Stimulated activated CD4-positive, alpha-beta T cell treated with anti-CD3 and anti-CD28 coated beads, Interleukin-2, amount 100 ng/mL, for 4 hours (primary cell): ENCODE measurements around the gene CAMKK1.

Source experiments
- DNase-seq: peaks from one replicate; pipeline ENCODE4 v3.0.0-alpha.2; 2020; ENCODE audit warnings: low read depth

The CAMKK1 gene

GRCh38 chr17:3896108-3896967 is 3.5 kb upstream of the CAMKK1 start:
- DNase-seq, result no peak

DNA sequence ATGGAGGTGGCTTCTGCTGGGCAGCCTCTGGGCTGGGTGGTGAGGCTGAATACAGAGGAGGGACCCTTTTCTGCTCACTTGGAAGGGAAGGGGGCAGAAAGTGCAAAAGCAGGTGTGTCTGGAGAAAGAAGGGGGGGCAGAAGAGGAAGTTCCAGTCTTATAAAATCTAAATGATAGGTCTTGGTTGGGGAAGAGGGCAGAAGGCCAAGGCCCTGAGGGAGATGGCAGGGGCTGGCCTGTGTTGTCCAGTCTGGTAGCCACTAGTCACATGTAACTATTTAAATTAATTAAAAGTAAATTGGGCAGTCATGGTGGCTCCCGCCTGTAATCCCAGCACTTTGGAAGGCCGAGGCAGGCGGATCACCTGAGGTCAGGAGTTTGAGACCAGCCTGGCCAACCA is 2.5 kb upstream of the CAMKK1 start:
- no peak for DNase-seq

GRCh38 chr17:3894911-3895343 is 2.1 kb upstream of the CAMKK1 start:
- no peak for DNase-seq

DNA sequence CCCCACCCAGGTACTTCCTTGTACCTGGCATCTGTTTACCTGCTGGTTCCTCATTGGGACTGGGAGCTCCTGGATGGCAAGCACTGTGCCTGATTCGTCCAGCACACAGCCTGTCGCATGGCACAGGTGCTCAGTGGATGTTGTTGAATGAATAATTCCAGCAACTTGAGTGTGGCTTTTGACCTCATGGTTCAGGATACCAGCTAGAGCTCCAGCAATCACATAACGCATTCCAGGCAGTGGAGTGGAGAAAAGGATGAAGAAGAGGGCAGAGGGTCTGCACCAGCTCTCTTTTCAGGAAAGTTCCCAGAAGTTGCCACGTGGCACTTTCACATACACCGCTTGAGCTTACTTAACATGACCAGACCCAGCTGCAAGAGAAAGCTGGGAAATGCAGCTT is 1.3 kb upstream of the CAMKK1 start:
- DNase-seq, result no peak

DNA sequence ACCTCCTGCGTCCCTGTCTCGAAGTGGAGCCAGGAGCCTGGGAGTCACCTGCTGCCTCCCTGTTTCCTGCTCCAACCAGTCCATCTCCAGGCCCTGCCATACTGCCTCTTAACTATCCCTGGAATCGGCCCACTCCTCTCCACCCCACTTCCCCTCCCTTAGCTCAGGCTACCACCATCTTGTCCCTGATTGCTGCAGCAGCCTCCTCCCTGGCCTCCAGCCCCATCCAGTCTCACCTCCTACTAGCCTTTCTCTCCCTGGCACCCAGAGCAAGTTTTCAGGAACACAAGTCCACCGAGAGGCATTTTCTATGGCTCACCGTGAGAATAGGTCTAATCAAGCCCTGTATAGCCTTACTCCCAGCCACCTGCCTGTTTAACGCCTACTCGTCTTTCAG is 865 bp upstream of the CAMKK1 start:
- DNase-seq, result no peak

DNA sequence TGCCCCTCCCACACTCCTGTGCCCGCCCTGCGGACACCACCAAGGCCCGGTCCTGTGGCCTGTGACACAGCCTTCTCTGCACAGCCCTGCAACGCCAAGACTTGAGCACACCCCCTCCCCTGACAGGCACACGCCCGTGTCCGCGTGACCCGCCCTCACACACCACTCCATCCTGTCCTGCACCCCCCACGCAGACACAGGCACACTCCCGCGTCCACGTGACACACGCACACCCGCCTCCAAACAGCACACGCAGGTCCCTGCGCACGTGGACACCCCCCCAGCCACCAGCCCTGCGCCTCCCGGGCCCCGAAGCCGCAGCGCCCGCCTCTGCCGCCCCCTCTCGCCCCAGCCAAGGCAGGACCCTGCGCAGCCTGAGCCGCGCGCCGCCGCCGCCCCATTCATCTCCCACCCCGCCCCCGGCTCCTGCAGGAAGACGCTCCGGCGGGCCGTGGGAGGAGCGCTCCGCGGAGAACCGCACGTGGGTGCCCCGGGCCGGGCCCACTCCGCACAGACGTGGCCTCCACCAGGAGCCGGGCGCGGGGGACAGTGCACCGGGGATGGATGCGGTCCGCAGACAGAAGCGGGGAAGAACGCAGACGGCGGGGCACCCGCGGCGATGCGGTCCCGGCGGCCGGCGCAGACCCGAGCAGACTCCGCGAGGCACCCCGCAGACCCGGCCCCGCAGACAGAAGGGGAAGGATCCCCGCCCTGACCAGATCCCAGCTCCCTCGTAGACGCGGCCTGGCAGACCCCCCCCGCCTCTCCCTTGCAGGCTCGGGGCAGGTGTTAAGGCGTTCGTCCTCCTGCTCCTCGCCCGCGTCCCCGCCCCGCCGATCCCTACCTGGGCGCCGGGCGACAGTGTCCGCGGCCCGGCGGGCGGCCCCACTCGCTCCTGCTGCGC is 506 bp downstream of the CAMKK1 start:
- DNase-seq, result peak; percentile 80

- DNase-seq, result no peak
Measured at GRCh38 chr17:3891626-3892094, 1.2 kb downstream of the CAMKK1 start.

DNA sequence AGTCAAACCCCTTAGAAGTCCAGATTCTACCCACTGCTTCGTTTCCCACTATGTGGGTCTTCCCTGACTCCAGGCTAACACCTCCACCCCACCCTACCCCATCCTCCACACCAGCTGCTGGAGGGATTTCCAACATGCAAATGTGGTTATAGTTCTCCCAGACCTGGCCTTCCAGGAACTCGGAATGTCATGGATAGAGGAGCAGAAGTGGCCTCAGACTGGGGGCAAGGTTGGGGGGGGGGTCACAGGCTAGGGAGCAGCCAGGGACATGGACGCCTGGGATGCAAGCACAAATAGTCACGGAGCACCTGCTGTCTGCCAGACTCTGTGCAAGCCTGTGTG is 2.0 kb downstream of the CAMKK1 start:
- DNase-seq, result no peak

DNA sequence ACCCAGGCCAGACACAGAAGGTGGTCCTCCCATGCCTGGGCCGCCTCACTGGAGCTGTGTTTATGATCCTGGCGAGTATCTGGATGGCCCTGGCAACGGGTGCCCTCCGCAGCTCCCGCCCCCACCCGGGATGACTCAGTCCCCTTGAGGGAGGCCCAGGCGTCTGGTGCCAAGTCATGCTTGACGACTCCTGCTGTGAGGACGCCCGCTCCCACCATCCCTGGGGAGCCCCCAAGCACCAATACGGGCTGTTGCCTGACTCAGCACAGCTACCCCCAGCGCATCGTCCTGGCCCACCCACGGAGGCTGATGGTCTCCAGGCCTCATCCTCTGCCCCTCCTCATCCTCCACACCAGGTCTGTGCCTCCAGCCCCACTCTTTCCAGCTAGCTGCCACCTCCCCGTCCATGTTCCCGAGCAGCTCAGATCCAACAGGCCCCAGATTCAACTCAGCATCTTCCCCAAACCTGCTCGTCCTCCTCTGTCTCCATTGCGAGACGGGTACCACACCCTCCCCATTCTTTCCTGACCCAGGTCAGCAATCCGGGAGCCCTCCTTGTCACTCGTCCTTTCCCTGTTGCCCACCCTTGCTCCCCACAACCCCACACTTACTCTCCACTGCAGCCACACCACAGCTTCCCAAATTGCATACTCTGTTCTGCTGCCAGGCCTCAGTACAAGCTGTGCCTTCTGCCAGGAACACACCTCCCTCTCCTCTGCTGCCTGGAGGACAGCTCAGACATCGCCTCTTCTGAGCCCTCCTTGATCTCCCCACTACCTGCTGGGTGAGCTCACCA is 2.6 kb downstream of the CAMKK1 start:
- DNase-seq, result peak; percentile 24

- no peak for DNase-seq
Measured at GRCh38 chr17:3889325-3890012, 3.4 kb downstream of the CAMKK1 start.

GRCh38 chr17:3888343-3889171 is 4.3 kb downstream of the CAMKK1 start:
- no peak for DNase-seq

DNA sequence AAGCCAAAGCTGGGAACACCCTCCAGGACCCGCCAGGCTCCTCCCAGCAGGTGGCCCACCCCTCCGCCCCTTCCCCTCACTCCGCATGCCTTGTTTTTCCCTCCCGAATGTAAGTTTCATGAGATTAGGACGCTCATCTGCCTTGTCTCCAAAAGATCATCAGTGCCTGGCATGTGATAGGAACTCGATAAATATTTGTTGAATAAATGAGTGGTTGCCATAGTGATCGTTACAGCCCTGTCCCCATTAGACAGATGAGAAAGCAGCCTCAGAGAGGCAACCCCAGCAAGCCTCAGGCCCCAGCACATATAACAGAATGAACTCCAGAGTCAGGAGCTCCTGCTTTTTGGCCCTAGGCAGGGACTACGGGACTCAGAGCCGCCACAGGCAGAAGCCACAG is 5.0 kb downstream of the CAMKK1 start:
- no peak for DNase-seq

DNA sequence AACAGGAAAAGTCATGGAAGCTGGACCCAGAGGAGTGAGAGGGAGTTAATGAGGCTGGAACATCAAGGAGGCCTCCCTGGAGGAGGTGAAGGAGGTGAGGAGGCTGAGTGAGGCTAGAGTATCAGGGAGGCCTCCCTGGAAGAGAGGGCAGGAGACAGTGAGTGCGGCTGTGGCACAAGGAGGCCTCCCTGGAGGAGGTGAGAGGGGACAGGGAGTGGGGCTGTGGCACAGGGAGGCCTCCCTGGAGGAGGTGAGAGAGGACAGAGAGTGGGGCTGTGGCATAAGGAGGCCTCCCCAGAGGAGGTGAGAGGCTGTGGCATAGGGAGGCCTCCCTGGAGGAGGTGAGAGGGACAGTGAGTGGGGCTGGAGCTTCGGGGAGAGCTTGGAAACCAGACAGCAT is 5.5 kb downstream of the CAMKK1 start:
- no peak for DNase-seq

- DNase-seq, result no peak
Measured at GRCh38 chr17:3886776-3887175, 6.1 kb downstream of the CAMKK1 start.

GRCh38 chr17:3885970-3886369 is 6.9 kb downstream of the CAMKK1 start:
- DNase-seq, result no peak

GRCh38 chr17:3885271-3885670 is 7.6 kb downstream of the CAMKK1 start:
- DNase-seq, result no peak

- DNase-seq, result no peak
Measured at GRCh38 chr17:3884188-3884587, 8.7 kb downstream of the CAMKK1 start.

DNA sequence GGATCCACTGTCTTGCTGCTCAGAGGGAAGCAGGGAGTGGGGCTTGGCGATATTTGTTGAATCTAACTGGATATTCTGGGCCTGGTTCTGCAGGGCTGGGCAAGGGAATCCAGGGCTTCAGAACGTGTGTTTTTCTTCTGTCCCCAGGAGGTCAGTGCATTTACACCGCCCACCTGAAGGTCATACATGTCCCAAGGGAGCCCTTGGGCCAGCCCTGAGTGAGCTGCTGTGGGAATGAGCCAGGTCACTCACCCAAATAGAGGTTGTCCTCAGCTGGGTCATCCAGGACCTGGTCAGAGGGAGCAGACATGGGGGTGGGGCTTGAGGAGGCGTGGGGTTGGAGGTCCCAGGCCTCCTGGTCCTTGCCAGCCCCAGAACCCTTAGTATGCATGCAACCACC is 10.6 kb downstream of the CAMKK1 start:
- DNase-seq, result no peak

GRCh38 chr17:3880983-3881382 is 11.9 kb downstream of the CAMKK1 start:
- no peak for DNase-seq

- no peak for DNase-seq
Measured at GRCh38 chr17:3879591-3880417, 13.0 kb downstream of the CAMKK1 start.
